K562 (cell line): ENCODE results near the gene LMX1B. TPM values are rescaled to one million over a fixed set of nuclear protein-coding genes. Genes with fewer than 3 reads are reported as not detected.

Experiments
- CHD7 ChIP-seq: fragments of 200-600 bp; sonication (generic); IDR thresholded peaks from one replicate; pipeline ENCODE4 v1.6.1; 2012; ENCODE audit warnings: mild to moderate bottlenecking, low read depth, low read length, inconsistent platforms
- GATA2 ChIP-seq: sonication (generic); formaldehyde crosslinking; IDR thresholded peaks from 2 replicates; pipeline ENCODE4 v1.4.0; 2020; ENCODE audit warnings: mild to moderate bottlenecking, missing genetic modification reagents
- NR4A1 ChIP-seq, 2 experiments: fragments of 250-450 bp in 1 of 2; fragments of 450-650 bp in 1 of 2; sonication (Bioruptor Pico) in 1 of 2; IDR thresholded peaks; 2 replicates each; pipeline versions ENCODE4 v1.4.0 to v1.6.1; 2016 to 2020; ENCODE audit warnings: mild to moderate bottlenecking in 2 of 2, missing compliant biosample characterization in 1 of 2, missing genetic modification characterization in 1 of 2, moderate library complexity in 1 of 2
- ZNF512 ChIP-seq: IDR thresholded peaks from 2 replicates; pipeline ENCODE4 v1.6.1; 2016; ENCODE audit warnings: missing genetic modification characterization, missing compliant biosample characterization
- polyA plus RNA-seq, 8 experiments: library from polyadenylated mRNA; depleted of rRNA in 4 of 8; stranded (reverse) in 5 of 8; unstranded in 3 of 8; fragments of >200 nt; fragmentation: Nextera tagmentation in 2 of 8; fragmentation: Illumina TruSeq in 1 of 8; extraction: Ambion mirVana in 2 of 8; extraction: Trizol in 1 of 8; gene quantifications; 2 replicates each; pipeline versions ENCODE4 v1.2.1 to v1.2.3, GENCODE V29; 2011 to 2014; ENCODE audit warnings: inconsistent platforms in 1 of 8, missing spikeins in 1 of 8
- total RNA-seq, 7 experiments: library from RNA; depleted of rRNA in 6 of 7; stranded (reverse); fragments of >200 nt in 6 of 7; fragmentation: Illumina TruSeq in 2 of 7; extraction: Trizol in 2 of 7; gene quantifications; 2 replicates each; pipeline versions ENCODE4 v1.2.1 to v1.2.3, GENCODE V29; 2011 to 2021; ENCODE audit warnings: low replicate concordance in 1 of 7
- TF ChIP-seq, protein P1 (sequence below): fragments of 250-450 bp; sonication (Bioruptor Pico); IDR thresholded peaks from 2 replicates; pipeline ENCODE4 v1.5.0; 2020; ENCODE audit warnings: mild to moderate bottlenecking

LMX1B gene
- total and polyA plus RNA-seq, 9 of the 15 experiments (the other 6 are each of a cell fraction or from before 2014, with no cell fraction given): not detected

GRCh38 chr9:126650404-126651341, 36.9 kb downstream of the LMX1B start (continued):
- TF ChIP-seq CHD7 (no peak), ZNF512 (tag) (no peak), NR4A1 (CRISPR knock-in tag; IDR thresholded peaks at IDR 0.05) (no peak), NR4A1 (tag; IDR thresholded peaks at IDR 0.05) (no peak), GATA2 (CRISPR knock-in tag) (no peak)
- TF ChIP-seq, protein P1, sequence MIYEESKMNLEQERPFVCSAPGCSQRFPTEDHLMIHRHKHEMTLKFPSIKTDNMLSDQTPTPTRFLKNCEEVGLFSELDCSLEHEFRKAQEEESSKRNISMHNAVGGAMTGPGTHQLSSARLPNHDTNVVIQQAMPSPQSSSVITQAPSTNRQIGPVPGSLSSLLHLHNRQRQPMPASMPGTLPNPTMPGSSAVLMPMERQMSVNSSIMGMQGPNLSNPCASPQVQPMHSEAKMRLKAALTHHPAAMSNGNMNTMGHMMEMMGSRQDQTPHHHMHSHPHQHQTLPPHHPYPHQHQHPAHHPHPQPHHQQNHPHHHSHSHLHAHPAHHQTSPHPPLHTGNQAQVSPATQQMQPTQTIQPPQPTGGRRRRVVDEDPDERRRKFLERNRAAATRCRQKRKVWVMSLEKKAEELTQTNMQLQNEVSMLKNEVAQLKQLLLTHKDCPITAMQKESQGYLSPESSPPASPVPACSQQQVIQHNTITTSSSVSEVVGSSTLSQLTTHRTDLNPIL (CRISPR knock-in tag): no peak
- TF ChIP-seq, all 486 proteins: peak for 0
